ENCODE data around the gene NPTX1.

Gene NPTX1

DNA sequence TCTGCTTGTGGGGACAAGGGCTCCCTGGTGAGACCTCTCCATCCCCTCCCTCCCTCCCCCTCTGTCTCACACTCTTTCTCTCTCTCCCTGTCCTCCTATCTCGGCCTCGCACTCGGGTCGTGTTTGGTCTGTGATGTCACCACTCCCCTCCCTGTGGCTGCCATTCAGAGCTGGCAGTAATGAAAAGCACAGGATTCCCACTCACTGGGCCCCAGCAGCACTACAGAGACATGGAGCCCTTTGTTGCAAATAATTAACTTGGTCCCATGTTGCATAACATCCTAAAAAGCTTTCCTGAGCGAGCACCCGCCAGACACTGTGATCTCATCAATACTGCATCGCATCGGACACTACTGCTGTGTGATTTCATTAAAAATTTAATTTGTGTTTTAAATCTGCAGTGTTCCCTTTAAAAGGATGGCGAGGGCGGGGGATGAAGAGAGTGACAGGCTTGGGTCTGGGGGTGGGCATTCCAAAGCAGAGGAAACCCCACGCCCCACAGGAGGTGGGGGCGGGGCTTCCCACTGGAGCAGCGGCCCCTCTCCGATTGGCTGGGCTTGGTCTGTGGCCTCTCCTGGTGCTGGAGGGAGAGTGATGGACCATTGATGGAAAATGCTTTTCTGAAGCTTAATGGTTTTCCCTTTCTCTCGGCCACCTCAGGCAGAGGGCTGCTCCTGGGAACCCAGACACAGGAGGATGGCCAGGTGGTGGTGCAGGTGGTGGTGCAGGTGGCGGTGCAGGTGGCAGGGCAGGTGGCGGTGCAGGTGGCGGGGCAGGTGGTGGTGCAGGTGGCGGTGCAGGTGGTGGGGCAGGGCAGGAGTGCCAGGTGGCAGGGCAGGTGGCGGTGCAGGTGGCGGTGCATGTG is 15.3 kb upstream of the NPTX1 start:
- no peak overlapping the region for H3K4me2 ChIP-seq
- H3K4me1 ChIP-seq (ENCODE audit: low read depth, poor library complexity, severe bottlenecking), result no peaks in the 10 kb centered on the region

DNA sequence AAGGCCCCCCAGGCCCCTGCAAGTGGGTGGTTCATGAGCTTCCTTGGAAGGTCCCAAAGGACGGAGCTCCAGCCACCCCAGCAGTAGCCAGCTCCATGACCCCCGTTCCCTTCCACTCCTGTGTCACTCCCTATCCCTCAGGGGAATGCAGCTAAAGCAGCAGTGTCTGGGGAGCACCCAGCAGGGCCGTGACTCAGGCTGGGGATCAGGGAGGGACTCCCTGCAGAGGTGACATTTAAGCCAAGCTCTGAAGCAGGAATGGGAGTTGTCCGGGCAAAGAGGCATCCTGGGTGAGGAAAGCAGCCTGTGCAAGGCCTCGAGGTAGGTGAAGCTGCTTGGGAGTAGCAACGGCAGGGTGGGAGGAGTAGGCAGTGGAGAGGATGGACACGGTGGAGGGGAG is 11.1 kb upstream of the NPTX1 start:
- Histone ChIP-seq H3K4me1 (ENCODE audit: low read depth, poor library complexity, severe bottlenecking) (no peaks in the 10 kb centered on the region), H3K27ac (no peak overlapping the region), H3K27me3 (ENCODE audit: insufficient read depth, low read depth) (peaks cover 66% of the 10 kb centered on the region), H4K20me1 (ENCODE audit: insufficient read depth) (no peaks in the 10 kb centered on the region), H3K4me2 (no peak overlapping the region), H3K9ac (no peak overlapping the region), H3K79me2 (ENCODE audit: insufficient read depth, low read depth) (no peaks in the 10 kb centered on the region), H3K4me3 (IDR thresholded peaks at IDR 0.05; ENCODE audit: insufficient read depth, low read depth, low read length) (no peak overlapping the region), H3K36me3 (ENCODE audit: insufficient read depth) (no peaks in the 10 kb centered on the region), H2AFZ (ENCODE audit: low read depth) (no peak overlapping the region)
- TF ChIP-seq, protein P1, sequence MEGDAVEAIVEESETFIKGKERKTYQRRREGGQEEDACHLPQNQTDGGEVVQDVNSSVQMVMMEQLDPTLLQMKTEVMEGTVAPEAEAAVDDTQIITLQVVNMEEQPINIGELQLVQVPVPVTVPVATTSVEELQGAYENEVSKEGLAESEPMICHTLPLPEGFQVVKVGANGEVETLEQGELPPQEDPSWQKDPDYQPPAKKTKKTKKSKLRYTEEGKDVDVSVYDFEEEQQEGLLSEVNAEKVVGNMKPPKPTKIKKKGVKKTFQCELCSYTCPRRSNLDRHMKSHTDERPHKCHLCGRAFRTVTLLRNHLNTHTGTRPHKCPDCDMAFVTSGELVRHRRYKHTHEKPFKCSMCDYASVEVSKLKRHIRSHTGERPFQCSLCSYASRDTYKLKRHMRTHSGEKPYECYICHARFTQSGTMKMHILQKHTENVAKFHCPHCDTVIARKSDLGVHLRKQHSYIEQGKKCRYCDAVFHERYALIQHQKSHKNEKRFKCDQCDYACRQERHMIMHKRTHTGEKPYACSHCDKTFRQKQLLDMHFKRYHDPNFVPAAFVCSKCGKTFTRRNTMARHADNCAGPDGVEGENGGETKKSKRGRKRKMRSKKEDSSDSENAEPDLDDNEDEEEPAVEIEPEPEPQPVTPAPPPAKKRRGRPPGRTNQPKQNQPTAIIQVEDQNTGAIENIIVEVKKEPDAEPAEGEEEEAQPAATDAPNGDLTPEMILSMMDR (conservative IDR thresholded peaks at IDR 0.05; ENCODE audit: low read depth, low read length), result no peak

More for the DNA sequence above, 15.3 kb upstream of the NPTX1 start:
- TF ChIP-seq, protein P1 (conservative IDR thresholded peaks at IDR 0.05; ENCODE audit: low read depth, low read length), result no peak
- H3K9ac ChIP-seq, result no peak overlapping the region
- no peak overlapping the region for H2AFZ ChIP-seq (ENCODE audit: low read depth)
- H3K4me3 ChIP-seq (IDR thresholded peaks at IDR 0.05; ENCODE audit: insufficient read depth, low read depth, low read length), result no peak overlapping the region
- no peaks in the 10 kb centered on the region for H3K79me2 ChIP-seq (ENCODE audit: insufficient read depth, low read depth)
- H3K36me3 ChIP-seq (ENCODE audit: insufficient read depth), result no peaks in the 10 kb centered on the region
- H4K20me1 ChIP-seq (ENCODE audit: insufficient read depth), result no peaks in the 10 kb centered on the region
- no peak overlapping the region for H3K27ac ChIP-seq
- H3K27me3 ChIP-seq (ENCODE audit: insufficient read depth, low read depth), result peaks cover 63% of the 10 kb centered on the region

GRCh38 chr17:80486692-80487091 is 10.3 kb upstream of the NPTX1 start:
- Histone ChIP-seq H3K4me1 (ENCODE audit: low read depth, poor library complexity, severe bottlenecking) (no peaks in the 10 kb centered on the region), H3K36me3 (ENCODE audit: insufficient read depth) (no peaks in the 10 kb centered on the region), H3K4me2 (no peak overlapping the region), H3K27ac (no peak overlapping the region), H3K9ac (no peak overlapping the region), H3K79me2 (ENCODE audit: insufficient read depth, low read depth) (no peaks in the 10 kb centered on the region), H3K4me3 (IDR thresholded peaks at IDR 0.05; ENCODE audit: insufficient read depth, low read depth, low read length) (no peak overlapping the region), H3K27me3 (ENCODE audit: insufficient read depth, low read depth) (peaks cover 74% of the 10 kb centered on the region), H4K20me1 (ENCODE audit: insufficient read depth) (no peaks in the 10 kb centered on the region), H2AFZ (ENCODE audit: low read depth) (no peak overlapping the region)
- TF ChIP-seq, protein P1 (conservative IDR thresholded peaks at IDR 0.05; ENCODE audit: low read depth, low read length), result no peak

- Histone ChIP-seq H3K4me1 (ENCODE audit: low read depth, poor library complexity, severe bottlenecking) (no peaks in the 10 kb centered on the region), H3K4me2 (no peak overlapping the region), H4K20me1 (ENCODE audit: insufficient read depth) (no peaks in the 10 kb centered on the region), H3K27me3 (ENCODE audit: insufficient read depth, low read depth) (peaks cover 77% of the 10 kb centered on the region), H2AFZ (ENCODE audit: low read depth) (no peak overlapping the region), H3K27ac (no peak overlapping the region), H3K9ac (no peak overlapping the region), H3K4me3 (IDR thresholded peaks at IDR 0.05; ENCODE audit: insufficient read depth, low read depth, low read length) (no peak overlapping the region), H3K79me2 (ENCODE audit: insufficient read depth, low read depth) (no peaks in the 10 kb centered on the region), H3K36me3 (ENCODE audit: insufficient read depth) (no peaks in the 10 kb centered on the region)
- TF ChIP-seq, protein P1 (conservative IDR thresholded peaks at IDR 0.05; ENCODE audit: low read depth, low read length), result no peak
Observed at GRCh38 chr17:80485846-80486245, 9.4 kb upstream of the NPTX1 start.
